ENCODE results near the gene GALNT1. TPM values are rescaled to one million over a fixed set of nuclear protein-coding genes. Genes with fewer than 3 reads are reported as not detected.

The GALNT1 gene
- total and polyA plus RNA-seq, 4 donors, result 18.1 to 65.3 (median 37.3) TPM

Small RNAs within 50 kb of the gene (microRNA-seq; reads per million reads assigned to microRNA genes)
- gene MIR3975, result 0 reads per million in 2 donors

Other genes starting within 250 kb of the GALNT1 start
- 10 to 100 TPM; 44.3 to 52.5 TPM for gene ZNF24, start 237.3 kb upstream of the GALNT1 start, total RNA-seq
- 10 to 100 TPM; 13.6 to 14.5 TPM for gene ZNF24, start 237.3 kb upstream of the GALNT1 start, polyA plus RNA-seq
- 1 to 10 TPM; 1.9 to 4.4 TPM for gene ZNF396, start 204.4 kb upstream of the GALNT1 start, total RNA-seq
- gene ZNF396, start 204.4 kb upstream of the GALNT1 start, polyA plus RNA-seq, result 1 to 10 TPM; 2.6 to 4.2 TPM
- gene INO80C, start 83.8 kb upstream of the GALNT1 start, total RNA-seq, result 10 to 100 TPM; 18.6 to 19.1 TPM
- 10 to 100 TPM; 16.8 to 23.1 TPM for gene INO80C, start 83.8 kb upstream of the GALNT1 start, polyA plus RNA-seq

Data from aorta (tissue), 4 donors.